GM18907 (cell line): ENCODE results near the gene SIT1.

ENCODE experiments used
- ATAC-seq: cut with Tn5 transposase; IDR thresholded peaks from one replicate; pipeline ENCODE4 v1.9.1; 2021; ENCODE audit warnings: mild to moderate bottlenecking, moderate library complexity; ENCODE audit not compliant: unreplicated experiment

SIT1 gene

DNA sequence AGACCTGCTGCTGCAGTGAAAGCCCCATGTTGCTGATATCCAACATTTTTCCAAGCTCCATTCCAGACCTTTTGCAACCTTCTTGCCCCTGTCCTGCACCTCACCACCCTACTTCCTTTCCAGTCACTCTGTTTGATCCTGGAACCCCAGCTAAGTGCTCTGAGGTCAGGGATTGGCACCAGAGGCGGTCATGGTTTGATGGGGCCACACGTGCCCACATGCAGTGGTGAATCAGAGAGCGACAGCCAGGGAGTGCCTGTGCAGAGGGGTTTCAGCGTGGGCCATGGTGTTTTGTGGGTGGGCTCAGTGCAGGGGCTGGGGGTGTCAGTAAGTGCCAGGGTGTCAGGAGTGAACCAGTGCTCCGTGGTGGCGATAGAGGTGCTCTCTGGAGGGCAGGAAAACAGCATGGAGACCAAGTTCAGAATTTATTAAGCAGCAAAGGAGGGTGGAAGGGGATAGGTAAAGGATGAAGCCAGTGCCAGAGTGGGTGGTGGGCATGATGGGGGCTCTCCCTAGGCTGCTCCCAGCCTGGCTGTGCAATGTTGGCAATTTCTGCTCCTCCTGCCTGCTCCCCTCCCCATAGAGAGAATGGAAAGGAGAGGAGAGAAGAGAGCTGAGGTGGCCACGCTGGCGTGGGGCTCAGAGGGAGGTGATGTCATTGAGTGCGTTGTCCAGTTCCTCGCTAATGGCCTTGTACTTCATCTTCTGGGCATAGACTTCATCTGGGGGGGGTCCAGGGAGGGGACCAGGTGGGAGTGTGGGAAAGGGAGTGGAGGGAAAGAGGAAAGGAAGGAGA is 32.0 kb upstream of the SIT1 start:
- ATAC-seq, result no peak

- no peak for ATAC-seq
Measured at GRCh38 chr9:35682051-35682450, 31.3 kb upstream of the SIT1 start.

- no peak for ATAC-seq
Measured at GRCh38 chr9:35681341-35682002, 30.7 kb upstream of the SIT1 start.

- peak; percentile 59 for ATAC-seq
Measured at GRCh38 chr9:35680331-35681105, 29.8 kb upstream of the SIT1 start.

GRCh38 chr9:35679766-35680330 is 29.1 kb upstream of the SIT1 start:
- no peak for ATAC-seq

DNA sequence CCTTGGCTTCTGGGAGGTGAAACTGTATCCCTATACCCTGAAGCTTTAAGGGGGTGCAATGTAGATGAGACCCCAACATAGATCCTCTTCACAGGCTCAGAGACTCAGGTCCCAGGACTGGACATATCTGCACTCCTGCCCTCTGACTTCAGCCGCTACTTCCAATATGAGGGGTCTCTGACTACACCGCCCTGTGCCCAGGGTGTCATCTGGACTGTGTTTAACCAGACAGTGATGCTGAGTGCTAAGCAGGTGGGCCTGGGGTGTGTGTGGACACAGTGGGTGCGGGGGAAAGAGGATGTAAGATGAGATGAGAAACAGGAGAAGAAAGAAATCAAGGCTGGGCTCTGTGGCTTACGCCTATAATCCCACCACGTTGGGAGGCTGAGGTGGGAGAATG is 28.4 kb upstream of the SIT1 start:
- ATAC-seq, result no peak

- ATAC-seq, result no peak
Measured at GRCh38 chr9:35675732-35676392, 25.1 kb upstream of the SIT1 start.

GRCh38 chr9:35675204-35675603 is 24.5 kb upstream of the SIT1 start:
- no peak for ATAC-seq

DNA sequence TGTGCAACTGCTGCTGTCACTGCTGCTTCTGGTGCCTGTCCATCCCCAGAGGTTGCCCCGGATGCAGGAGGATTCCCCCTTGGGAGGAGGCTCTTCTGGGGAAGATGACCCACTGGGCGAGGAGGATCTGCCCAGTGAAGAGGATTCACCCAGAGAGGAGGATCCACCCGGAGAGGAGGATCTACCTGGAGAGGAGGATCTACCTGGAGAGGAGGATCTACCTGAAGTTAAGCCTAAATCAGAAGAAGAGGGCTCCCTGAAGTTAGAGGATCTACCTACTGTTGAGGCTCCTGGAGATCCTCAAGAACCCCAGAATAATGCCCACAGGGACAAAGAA is 23.3 kb upstream of the SIT1 start:
- ATAC-seq, result no peak

DNA sequence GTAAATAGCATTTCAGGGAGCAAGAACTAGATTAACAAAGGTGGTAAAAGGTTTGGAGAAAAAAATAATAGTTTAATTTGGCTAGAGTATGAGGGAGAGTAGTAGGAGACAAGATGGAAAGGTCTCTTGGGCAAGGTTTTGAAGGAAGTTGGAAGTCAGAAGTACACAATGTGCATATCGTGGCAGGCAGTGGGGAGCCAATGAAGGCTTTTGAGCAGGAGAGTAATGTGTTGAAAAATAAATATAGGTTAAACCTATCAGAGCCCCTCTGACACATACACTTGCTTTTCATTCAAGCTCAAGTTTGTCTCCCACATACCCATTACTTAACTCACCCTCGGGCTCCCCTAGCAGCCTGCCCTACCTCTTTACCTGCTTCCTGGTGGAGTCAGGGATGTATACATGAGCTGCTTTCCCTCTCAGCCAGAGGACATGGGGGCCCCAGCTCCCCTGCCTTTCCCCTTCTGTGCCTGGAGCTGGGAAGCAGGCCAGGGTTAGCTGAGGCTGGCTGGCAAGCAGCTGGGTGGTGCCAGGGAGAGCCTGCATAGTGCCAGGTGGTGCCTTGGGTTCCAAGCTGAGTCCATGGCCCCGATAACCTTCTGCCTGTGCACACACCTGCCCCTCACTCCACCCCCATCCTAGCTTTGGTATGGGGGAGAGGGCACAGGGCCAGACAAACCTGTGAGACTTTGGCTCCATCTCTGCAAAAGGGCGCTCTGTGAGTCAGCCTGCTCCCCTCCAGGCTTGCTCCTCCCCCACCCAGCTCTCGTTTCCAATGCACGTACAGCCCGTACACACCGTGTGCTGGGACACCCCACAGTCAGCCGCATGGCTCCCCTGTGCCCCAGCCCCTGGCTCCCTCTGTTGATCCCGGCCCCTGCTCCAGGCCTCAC is 22.6 kb upstream of the SIT1 start, which contains the start of gene CA9:
Gene CA9 (plus strand): TSS at position 797 of the 893 bp plus-strand sequence. CDS start 32 bp downstream, at position 829.
- no peak for ATAC-seq

DNA sequence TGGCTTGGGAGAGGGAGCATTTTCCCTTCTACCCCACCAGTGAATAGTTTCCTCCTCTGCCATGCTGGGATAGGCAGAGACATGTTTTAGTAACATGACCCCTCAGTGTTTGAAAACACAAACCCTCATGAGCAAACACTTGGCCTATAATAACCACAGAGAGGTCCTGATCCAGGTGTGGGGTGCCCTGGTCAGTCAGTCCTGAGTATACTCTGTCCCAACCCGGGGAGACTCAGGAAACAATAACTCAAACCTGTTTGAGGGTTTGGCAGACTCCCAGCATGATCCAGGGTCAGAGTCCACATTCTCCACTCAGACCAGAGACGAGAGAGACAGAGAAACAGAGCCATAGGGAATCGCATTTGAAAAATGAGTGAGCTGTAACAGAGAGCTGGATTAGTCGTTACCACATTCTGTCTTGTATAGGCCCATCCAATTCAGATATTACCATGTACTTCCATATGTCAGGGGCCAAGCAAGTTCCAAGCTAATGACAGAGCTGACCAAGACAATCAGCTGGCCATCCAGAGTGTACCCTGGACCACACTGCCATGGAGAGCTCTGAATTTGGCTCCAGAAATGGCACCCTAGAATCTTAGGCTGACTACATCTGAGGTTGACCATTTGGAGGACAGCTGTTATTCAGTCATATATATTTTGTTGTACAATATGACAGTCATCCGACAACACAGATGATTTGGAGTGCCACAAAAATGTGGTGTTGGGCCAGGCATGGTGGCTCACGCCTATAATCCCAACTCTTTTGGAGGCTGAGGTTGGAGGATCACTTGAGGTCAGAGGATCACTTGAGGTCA is 18.8 kb upstream of the SIT1 start:
- no peak for ATAC-seq

- ATAC-seq, result no peak
Measured at GRCh38 chr9:35667939-35668338, 17.2 kb upstream of the SIT1 start.

GRCh38 chr9:35666549-35666948 is 15.8 kb upstream of the SIT1 start:
- no peak for ATAC-seq

GRCh38 chr9:35666045-35666444 is 15.3 kb upstream of the SIT1 start:
- ATAC-seq, result no peak

DNA sequence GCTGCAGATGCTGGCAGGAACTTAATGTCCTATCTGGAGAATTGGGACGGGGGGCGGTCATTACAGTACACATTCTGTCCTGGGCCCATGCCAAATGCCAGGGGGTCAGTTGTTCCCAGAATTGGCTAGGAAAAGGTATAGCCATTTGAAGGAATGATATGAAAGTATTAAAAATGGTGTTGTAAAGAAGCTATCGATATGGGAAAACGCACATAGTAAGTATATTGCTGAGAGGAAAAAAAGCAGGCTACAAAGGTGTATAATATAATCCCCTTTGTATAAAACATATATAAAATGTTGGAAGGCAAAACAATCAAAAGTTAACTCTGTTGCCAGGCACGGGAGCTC is 14.7 kb upstream of the SIT1 start:
- ATAC-seq, result no peak

DNA sequence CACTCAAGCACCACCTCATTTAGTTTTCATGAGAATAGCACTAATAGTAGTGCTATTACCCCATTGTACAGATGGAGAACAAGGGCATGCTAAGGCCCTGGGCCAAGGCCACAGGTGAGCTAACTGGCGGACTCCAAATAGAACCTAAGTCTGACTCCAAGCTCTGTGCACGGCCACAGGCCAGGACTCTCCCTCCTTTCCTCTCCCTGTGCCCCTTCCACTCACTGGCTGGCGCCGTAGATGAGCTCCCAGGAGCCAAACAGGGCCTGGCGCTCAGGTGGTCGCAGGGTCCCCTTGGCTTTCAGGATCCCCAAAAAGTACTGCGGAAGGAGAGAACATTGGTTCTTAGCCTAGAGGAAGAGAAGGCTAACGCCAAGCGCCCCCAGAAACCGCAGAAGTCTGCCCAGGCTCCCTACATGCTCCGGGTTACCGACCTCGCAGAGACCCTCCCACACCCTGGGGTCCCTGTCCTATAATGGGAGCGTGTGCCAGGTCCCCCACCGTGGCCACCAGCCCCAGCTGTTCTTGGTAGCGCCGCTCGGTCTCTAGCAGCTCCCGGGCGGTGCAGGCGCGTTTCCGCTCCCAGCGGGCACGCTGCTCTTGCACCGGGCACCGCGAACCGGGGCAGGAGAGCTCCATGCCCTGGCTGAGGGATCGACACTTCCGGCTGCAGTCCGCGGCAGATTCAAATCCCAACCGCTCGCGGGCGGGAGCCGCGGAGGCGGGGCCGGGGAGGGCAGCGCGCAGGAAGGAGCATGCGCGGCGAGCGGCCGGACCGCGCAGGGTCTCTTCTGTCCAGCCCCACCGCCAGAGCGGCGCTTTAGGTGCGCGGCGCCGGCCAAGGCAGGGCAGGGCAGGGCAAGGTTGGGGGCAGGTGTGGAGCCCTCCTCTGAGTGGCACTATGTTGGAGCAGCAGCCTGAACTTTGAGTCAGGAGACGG is 14.1 kb upstream of the SIT1 start, which contains the start of gene ARHGEF39:
Gene ARHGEF39 (minus strand): TSS at position 665 of the 940 bp plus-strand sequence. CDS start 26 bp downstream, at position 639.
- ATAC-seq, result no peak

DNA sequence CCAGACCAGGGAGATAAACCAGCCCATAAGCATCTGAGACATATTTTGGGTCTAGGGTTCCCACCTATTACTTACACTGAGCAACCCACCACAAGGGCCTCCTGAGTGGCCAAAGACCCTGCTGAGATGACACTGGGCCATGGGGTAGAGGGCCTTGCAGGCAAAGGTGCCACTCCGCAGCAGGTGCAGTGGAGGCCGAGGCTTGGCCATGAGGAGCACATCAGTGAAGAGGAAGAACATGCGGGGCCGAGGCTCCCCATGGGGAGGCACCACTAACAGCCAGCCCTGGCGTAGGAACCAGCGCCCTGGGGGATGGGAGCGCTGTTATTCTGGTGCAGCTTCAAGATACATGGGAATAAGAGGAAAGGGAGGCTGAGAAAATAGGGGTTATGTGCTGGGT is 11.7 kb upstream of the SIT1 start:
- no peak for ATAC-seq
